Gastrocnemius medialis (tissue), 4 donors: ENCODE data around the gene WWOX. TPM values are rescaled to one million over a fixed set of nuclear protein-coding genes. Genes with fewer than 3 reads are reported as not detected.

Experiments used
- ATAC-seq, 2 donors: fragments of 150-250 bp; one replicate each; pipeline ENCODE4 v1.9.1; 2016
- DNase-seq, 2 donors: peaks; one replicate each; pipeline ENCODE4 v3.0.0-alpha.2; 2019
- H3K27ac ChIP-seq, 4 donors: fragments of 200-600 bp; sonication (generic); 1 replicate in 1 of 4; 2 replicates in 3 of 4; pipeline ENCODE4 v1.5.1; 2016 to 2018; ENCODE audit warnings: mild to moderate bottlenecking in 2 of 4, moderate library complexity in 1 of 4
- H3K27me3 ChIP-seq, 3 donors: fragments of 200-600 bp; sonication (generic) in 2 of 3; 1 replicate in 1 of 3; 2 replicates in 2 of 3; pipeline versions ENCODE4 v1.5.1 to v1.6.0; 2016 to 2019; ENCODE audit warnings: mild to moderate bottlenecking in 1 of 3, moderate library complexity in 1 of 3
- H3K36me3 ChIP-seq, 2 donors: fragments of 200-600 bp; sonication (generic) in 1 of 2; one replicate each; pipeline ENCODE4 v1.5.1; 2017 to 2018
- H3K4me1 ChIP-seq, 2 donors: fragments of 200-600 bp; sonication (generic) in 1 of 2; one replicate each; pipeline ENCODE4 v1.5.1; 2016 to 2017; ENCODE audit warnings: mild to moderate bottlenecking in 2 of 2
- H3K4me3 ChIP-seq, 4 donors: fragments of 200-600 bp; sonication (generic) in 3 of 4; 1 replicate in 1 of 4; 2 replicates in 3 of 4; pipeline ENCODE4 v1.5.1; 2016 to 2019; ENCODE audit warnings: mild to moderate bottlenecking in 2 of 4
- H3K9me3 ChIP-seq, 3 donors: fragments of 200-600 bp; sonication (generic) in 2 of 3; 1 replicate in 1 of 3; 2 replicates in 2 of 3; pipeline ENCODE4 v1.5.1; 2016 to 2019
- CTCF ChIP-seq, 5 experiments: fragments of 450-650 bp in 3 of 5; fragments of 200-600 bp in 2 of 5; sonication (generic) in 2 of 5; IDR thresholded peaks in 4 of 5; conservative IDR thresholded peaks in 1 of 5; 1 replicate in 4 of 5; 2 replicates in 1 of 5; pipeline ENCODE4 v1.5.1; 2016 to 2019; ENCODE audit warnings: antibody characterized with exemption in 5 of 5, mild to moderate bottlenecking in 3 of 5, moderate library complexity in 3 of 5
- POLR2A ChIP-seq, 2 donors: fragments of 450-650 bp; IDR thresholded peaks; one replicate each; pipeline ENCODE4 v1.6.1; 2017; ENCODE audit warnings: antibody characterized with exemption in 2 of 2, mild to moderate bottlenecking in 2 of 2, moderate library complexity in 2 of 2
- in situ Hi-C, 4 donors: fragments of 200-750 bp; cut with MboI; loops; one replicate each; pipeline versions ENCODE4 v1.15.0 to v1.8.0; 2017; ENCODE audit warnings: low sequenced_read_pairs in 4 of 4
- intact Hi-C: fragments of 100-400 bp; cut with DNase I; formaldehyde crosslinking; loops from one replicate; pipeline ENCODE4 v1.15.1; 2023; ENCODE audit warnings: low total_unique reads
- total RNA-seq, 4 donors: library from RNA; depleted of rRNA; stranded (reverse); fragments of >200 nt; gene quantifications; one replicate each; pipeline versions ENCODE4 v1.1.0 to v1.2.3, GENCODE V29; 2016

Gene WWOX
- total RNA-seq, 4 donors from 2014 or later, result 3.3 to 13.0 (median 6.0) TPM

DNA sequence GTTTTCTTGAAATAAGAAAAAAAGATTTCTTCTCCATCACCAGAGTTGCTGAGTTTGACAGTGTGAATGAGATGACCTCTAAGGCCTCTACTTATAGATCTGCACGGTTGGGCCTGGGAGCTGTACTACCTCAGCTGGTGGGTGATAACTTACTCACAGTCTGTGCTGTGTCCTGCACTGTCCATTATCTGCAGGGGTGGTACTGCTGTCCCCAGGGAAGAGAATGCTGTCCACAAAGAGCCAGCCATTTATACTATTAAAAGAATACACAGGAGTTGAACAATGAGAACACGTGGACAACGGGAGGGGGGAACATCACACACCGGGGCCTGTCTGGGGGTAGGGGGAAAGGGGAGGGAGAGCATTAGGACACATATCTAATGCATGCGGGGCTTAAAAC is 655.3 kb downstream of the WWOX start:
- peaks cover 12 to 18% of the 10 kb centered on the region in 2 donors for H3K4me1 ChIP-seq
- no peak for ATAC-seq

GRCh38 chr16:78755751-78756661 is 656.6 kb downstream of the WWOX start:
- Histone ChIP-seq H3K9me3 (no peaks in the 10 kb centered on the region), H3K27ac (no peak overlapping the region), H3K27me3 (no peaks in the 10 kb centered on the region), H3K4me3 (no peak overlapping the region), H3K36me3 (no peaks in the 10 kb centered on the region), H3K4me1 (peaks cover 7 to 13% of the 10 kb centered on the region in 2 donors)
- in situ Hi-C loops, result loop anchor here in 1 of 4 donors (25.0 kb wide), 1 partner anchor 644 kb away; no protein-coding TSS in a partner anchor
- DNase-seq (no peak), ATAC-seq (no peak)
- TF ChIP-seq POLR2A (IDR thresholded peaks at IDR 0.05), result no peak
- TF ChIP-seq CTCF (IDR thresholded peaks at IDR 0.05 in 4 of 5, conservative IDR thresholded peaks at IDR 0.05 in 1 of 5), result no peak
- intact Hi-C loops, result no loop called here

More for the DNA sequence above, 655.3 kb downstream of the WWOX start:
- in situ Hi-C loops, result loop anchor here in 1 of 4 donors (25.0 kb wide), 1 partner anchor 642 kb away; no protein-coding TSS in a partner anchor
- Histone ChIP-seq H3K27me3 (no peaks in the 10 kb centered on the region), H3K27ac (no peak overlapping the region), H3K9me3 (no peaks in the 10 kb centered on the region), H3K36me3 (no peaks in the 10 kb centered on the region), H3K4me3 (no peak overlapping the region)
- no peak for TF ChIP-seq CTCF (IDR thresholded peaks at IDR 0.05 in 4 of 5, conservative IDR thresholded peaks at IDR 0.05 in 1 of 5)
- TF ChIP-seq POLR2A (IDR thresholded peaks at IDR 0.05), result no peak
- intact Hi-C loops, result no loop called here
- DNase-seq, result no peak

GRCh38 chr16:78759596-78759995 is 660.1 kb downstream of the WWOX start:
- intact Hi-C loops, result no loop called here
- TF ChIP-seq CTCF (IDR thresholded peaks at IDR 0.05 in 4 of 5, conservative IDR thresholded peaks at IDR 0.05 in 1 of 5) (no peak), POLR2A (IDR thresholded peaks at IDR 0.05) (no peak)
- Histone ChIP-seq H3K4me3 (no peak overlapping the region), H3K27me3 (no peaks in the 10 kb centered on the region), H3K9me3 (no peaks in the 10 kb centered on the region), H3K4me1 (no peaks in the 10 kb centered on the region), H3K27ac (no peak overlapping the region), H3K36me3 (no peaks in the 10 kb centered on the region)
- ATAC-seq, result no peak
- in situ Hi-C loops, result loop anchor here in 1 of 4 donors (25.0 kb wide), 1 partner anchor 647 kb away; no protein-coding TSS in a partner anchor
- DNase-seq, result no peak

GRCh38 chr16:78760611-78761010 is 661.2 kb downstream of the WWOX start:
- in situ Hi-C loops, result loop anchor here in 1 of 4 donors (25.0 kb wide), 1 partner anchor 648 kb away; no protein-coding TSS in a partner anchor

More at GRCh38 chr16:78760611-78761010, 661.2 kb downstream of the WWOX start:
- DNase-seq (no peak), ATAC-seq (no peak)
- Histone ChIP-seq H3K27me3 (no peaks in the 10 kb centered on the region), H3K27ac (no peak overlapping the region), H3K4me1 (no peaks in the 10 kb centered on the region), H3K9me3 (no peaks in the 10 kb centered on the region), H3K4me3 (no peak overlapping the region), H3K36me3 (no peaks in the 10 kb centered on the region)
- TF ChIP-seq POLR2A (IDR thresholded peaks at IDR 0.05) (no peak), CTCF (IDR thresholded peaks at IDR 0.05 in 4 of 5, conservative IDR thresholded peaks at IDR 0.05 in 1 of 5) (no peak)
- intact Hi-C loops, result no loop called here
